ENCODE data around the gene TAB3.

Gene TAB3

DNA sequence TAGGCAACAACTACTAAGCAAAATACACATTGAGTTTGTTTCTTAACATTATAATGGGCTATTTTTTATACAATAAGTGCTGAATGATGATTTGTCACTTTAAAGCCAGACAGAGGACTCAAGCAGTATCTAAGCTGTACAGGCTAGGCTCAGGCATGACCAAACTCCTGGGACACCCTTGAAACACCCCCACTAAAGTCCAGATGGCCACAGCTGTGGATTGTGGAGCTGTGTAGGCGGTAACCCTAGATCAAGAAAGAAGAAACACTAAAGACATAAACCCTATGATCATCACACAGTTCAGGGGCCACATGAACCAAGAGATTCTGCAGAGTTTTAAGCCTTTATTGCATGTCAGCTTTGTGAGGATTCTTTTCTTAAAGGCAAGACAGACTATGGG is 25.1 kb downstream of the TAB3 start:
- TF ChIP-seq, protein P1, sequence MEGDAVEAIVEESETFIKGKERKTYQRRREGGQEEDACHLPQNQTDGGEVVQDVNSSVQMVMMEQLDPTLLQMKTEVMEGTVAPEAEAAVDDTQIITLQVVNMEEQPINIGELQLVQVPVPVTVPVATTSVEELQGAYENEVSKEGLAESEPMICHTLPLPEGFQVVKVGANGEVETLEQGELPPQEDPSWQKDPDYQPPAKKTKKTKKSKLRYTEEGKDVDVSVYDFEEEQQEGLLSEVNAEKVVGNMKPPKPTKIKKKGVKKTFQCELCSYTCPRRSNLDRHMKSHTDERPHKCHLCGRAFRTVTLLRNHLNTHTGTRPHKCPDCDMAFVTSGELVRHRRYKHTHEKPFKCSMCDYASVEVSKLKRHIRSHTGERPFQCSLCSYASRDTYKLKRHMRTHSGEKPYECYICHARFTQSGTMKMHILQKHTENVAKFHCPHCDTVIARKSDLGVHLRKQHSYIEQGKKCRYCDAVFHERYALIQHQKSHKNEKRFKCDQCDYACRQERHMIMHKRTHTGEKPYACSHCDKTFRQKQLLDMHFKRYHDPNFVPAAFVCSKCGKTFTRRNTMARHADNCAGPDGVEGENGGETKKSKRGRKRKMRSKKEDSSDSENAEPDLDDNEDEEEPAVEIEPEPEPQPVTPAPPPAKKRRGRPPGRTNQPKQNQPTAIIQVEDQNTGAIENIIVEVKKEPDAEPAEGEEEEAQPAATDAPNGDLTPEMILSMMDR (IDR thresholded peaks at IDR 0.05; ENCODE audit: poor library complexity, severe bottlenecking), result no peak
- Histone ChIP-seq H3K27ac (ENCODE audit: poor library complexity, severe bottlenecking) (no peak overlapping the region), H3K4me3 (ENCODE audit: severe bottlenecking) (no peak overlapping the region), H3K9me3 (ENCODE audit: severe bottlenecking) (no peaks in the 10 kb centered on the region), H3K27me3 (ENCODE audit: insufficient read depth, poor library complexity, severe bottlenecking) (no peaks in the 10 kb centered on the region), H3K36me3 (ENCODE audit: low read depth) (peaks cover 11% of the 10 kb centered on the region), H3K4me1 (ENCODE audit: insufficient read depth, poor library complexity, severe bottlenecking) (no peaks in the 10 kb centered on the region)
- ATAC-seq (ENCODE audit: low read depth), result no peak
- DNase-seq (ENCODE audit: low spot score), result no peak

DNA sequence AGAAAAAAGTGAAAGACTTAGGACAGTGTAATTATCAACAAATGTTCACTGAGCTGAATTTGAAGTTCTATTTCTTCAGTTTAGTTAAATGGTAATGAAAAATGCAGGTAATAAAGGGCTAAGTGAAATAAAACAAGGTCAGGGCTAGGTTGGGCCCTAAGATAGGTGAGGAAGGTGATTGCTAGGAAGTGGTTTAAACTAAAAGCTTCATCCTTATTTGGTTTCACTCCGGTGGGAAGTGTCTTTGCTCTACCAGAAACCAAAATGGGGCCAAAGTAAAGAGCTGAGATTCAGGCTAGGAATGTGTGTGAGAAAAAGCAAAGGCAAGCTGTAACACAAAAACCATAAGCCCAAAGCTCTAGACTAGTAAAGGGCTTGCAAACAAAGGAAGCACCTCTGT is 31.0 kb downstream of the TAB3 start:
- no peak overlapping the region for H3K4me3 ChIP-seq (ENCODE audit: severe bottlenecking)
- H3K4me1 ChIP-seq (ENCODE audit: insufficient read depth, poor library complexity, severe bottlenecking), result no peaks in the 10 kb centered on the region
- no peaks in the 10 kb centered on the region for H3K9me3 ChIP-seq (ENCODE audit: severe bottlenecking)
- H3K27me3 ChIP-seq (ENCODE audit: insufficient read depth, poor library complexity, severe bottlenecking), result no peaks in the 10 kb centered on the region
- H3K36me3 ChIP-seq (ENCODE audit: low read depth), result peaks cover 26% of the 10 kb centered on the region
- ATAC-seq (ENCODE audit: low read depth), result no peak
- H3K27ac ChIP-seq (ENCODE audit: poor library complexity, severe bottlenecking), result no peak overlapping the region
- no peak for DNase-seq (ENCODE audit: low spot score)
- TF ChIP-seq, protein P1 (IDR thresholded peaks at IDR 0.05; ENCODE audit: poor library complexity, severe bottlenecking), result no peak

DNA sequence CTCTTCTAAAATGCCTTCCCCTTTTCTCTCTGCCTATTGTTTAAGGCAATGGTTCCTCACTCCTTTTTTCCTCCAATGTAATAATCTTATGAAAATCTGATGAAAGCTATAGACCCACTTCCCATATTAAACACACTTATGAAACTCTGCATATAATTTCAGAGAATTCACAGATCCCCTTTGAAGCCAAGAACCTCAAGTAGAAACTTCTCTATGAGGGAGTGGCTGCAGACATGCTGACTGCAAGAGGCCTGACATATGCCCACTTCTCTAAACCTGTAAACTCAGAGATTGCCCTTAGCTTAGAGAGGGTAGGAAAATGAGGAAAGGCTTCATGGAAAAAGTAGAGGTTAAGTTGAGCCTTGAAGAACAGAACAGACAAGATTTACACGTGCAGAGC is 37.6 kb downstream of the TAB3 start:
- Histone ChIP-seq H3K9me3 (ENCODE audit: severe bottlenecking) (no peaks in the 10 kb centered on the region), H3K36me3 (ENCODE audit: low read depth) (peaks cover 36% of the 10 kb centered on the region), H3K27ac (ENCODE audit: poor library complexity, severe bottlenecking) (no peak overlapping the region), H3K4me1 (ENCODE audit: insufficient read depth, poor library complexity, severe bottlenecking) (no peaks in the 10 kb centered on the region), H3K27me3 (ENCODE audit: insufficient read depth, poor library complexity, severe bottlenecking) (no peaks in the 10 kb centered on the region), H3K4me3 (ENCODE audit: severe bottlenecking) (no peak overlapping the region)
- DNase-seq (ENCODE audit: low spot score) (no peak), ATAC-seq (ENCODE audit: low read depth) (no peak)
- TF ChIP-seq, protein P1 (IDR thresholded peaks at IDR 0.05; ENCODE audit: poor library complexity, severe bottlenecking), result no peak

DNA sequence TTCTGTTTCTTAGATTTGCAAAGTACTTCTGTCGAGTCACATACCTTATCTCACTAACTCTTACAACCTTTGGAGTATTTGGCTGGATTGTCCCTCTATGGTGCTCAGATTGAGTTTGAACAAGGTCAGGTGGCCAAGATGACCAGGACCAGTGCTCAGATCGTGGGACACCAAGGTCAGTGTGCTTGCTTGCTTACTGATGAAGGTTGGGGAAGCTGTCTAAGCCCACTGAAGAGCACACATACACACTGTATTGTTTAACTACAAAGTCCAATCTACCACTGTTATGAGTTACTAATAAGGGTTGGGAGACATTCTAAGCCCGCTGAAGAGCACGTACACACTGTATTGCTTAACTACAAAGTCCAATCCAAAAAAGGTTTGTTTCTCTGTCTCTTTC is 53.7 kb downstream of the TAB3 start:
- H3K9me3 ChIP-seq (ENCODE audit: severe bottlenecking), result no peaks in the 10 kb centered on the region
- ATAC-seq (ENCODE audit: low read depth) (no peak), DNase-seq (ENCODE audit: low spot score) (no peak)
- H3K4me3 ChIP-seq (ENCODE audit: severe bottlenecking), result no peak overlapping the region
- TF ChIP-seq, protein P1 (IDR thresholded peaks at IDR 0.05; ENCODE audit: poor library complexity, severe bottlenecking), result no peak
- H3K27me3 ChIP-seq (ENCODE audit: insufficient read depth, poor library complexity, severe bottlenecking), result no peaks in the 10 kb centered on the region
- no peak overlapping the region for H3K27ac ChIP-seq (ENCODE audit: poor library complexity, severe bottlenecking)
- H3K36me3 ChIP-seq (ENCODE audit: low read depth), result peaks cover 13% of the 10 kb centered on the region; the same call in 1 of the 2 replicates
- no peaks in the 10 kb centered on the region for H3K4me1 ChIP-seq (ENCODE audit: insufficient read depth, poor library complexity, severe bottlenecking)

DNA sequence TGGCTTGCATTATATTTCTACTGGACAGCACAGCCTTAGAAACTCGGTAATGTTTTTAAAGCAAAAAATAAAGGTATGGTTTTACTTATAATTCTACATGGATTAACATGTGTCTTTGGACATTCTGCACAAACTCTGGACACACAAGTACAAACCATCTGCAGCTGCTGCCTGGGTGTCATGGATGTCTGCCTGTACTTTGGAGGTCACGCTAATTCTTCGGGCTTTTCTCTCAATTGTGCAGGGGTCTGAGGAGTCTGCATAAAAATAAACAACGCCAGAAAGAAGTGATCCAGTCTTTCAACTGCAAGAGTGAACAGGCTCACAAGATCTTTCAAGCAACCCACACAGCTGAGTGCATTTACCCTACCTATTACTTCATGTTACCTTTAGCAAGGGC is 55.2 kb downstream of the TAB3 start:
- no peak overlapping the region for H3K27ac ChIP-seq (ENCODE audit: poor library complexity, severe bottlenecking)
- H3K4me1 ChIP-seq (ENCODE audit: insufficient read depth, poor library complexity, severe bottlenecking), result no peaks in the 10 kb centered on the region
- ATAC-seq (ENCODE audit: low read depth), result no peak
- no peak overlapping the region for H3K4me3 ChIP-seq (ENCODE audit: severe bottlenecking)
- no peak for DNase-seq (ENCODE audit: low spot score)
- no peaks in the 10 kb centered on the region for H3K27me3 ChIP-seq (ENCODE audit: insufficient read depth, poor library complexity, severe bottlenecking)
- TF ChIP-seq, protein P1 (IDR thresholded peaks at IDR 0.05; ENCODE audit: poor library complexity, severe bottlenecking), result no peak
- H3K36me3 ChIP-seq (ENCODE audit: low read depth), result peaks cover 8% of the 10 kb centered on the region; the same call in 1 of the 2 replicates
- no peaks in the 10 kb centered on the region for H3K9me3 ChIP-seq (ENCODE audit: severe bottlenecking)

Data from RWPE2 (cell line).